ENCODE results near the gene MRPL21. TPM values are rescaled to one million over a fixed set of nuclear protein-coding genes. Genes with fewer than 3 reads are reported as not detected.

The MRPL21 gene
- total and polyA plus RNA-seq, 2 of the 13 experiments (the other 11 are each of a cell fraction or from before 2014, with no cell fraction given) = 61.5 to 100 TPM

GRCh38 chr11:68843703-68844312, 59.8 kb downstream of the MRPL21 start (continued):
- TF ChIP-seq ZSCAN9 (CRISPR knock-in tag; IDR thresholded peaks at IDR 0.05; ENCODE audit: borderline replicate concordance) (no peak; the same call in 1 of the 2 replicates), MAFK (conservative IDR thresholded peaks at IDR 0.05 in 1 of 2, IDR thresholded peaks at IDR 0.05 in 1 of 2; ENCODE audit: low read length in 2 of 2) (no peak), ZNF274 (CRISPR knock-in tag; IDR thresholded peaks at IDR 0.05) (no peak), ZNF746 (CRISPR knock-in tag; IDR thresholded peaks at IDR 0.05) (peak; percentile 92), ZNF691 (CRISPR knock-in tag; IDR thresholded peaks at IDR 0.05; ENCODE audit: borderline replicate concordance, low read depth) (peak; percentile 86; the same call in 1 of the 2 replicates), DBP (CRISPR knock-in tag; IDR thresholded peaks at IDR 0.05; ENCODE audit: not compliant biosample characterization) (no peak), HDAC2 (CRISPR knock-in tag; IDR thresholded peaks at IDR 0.05) (peak; percentile 76), ZNF567 (CRISPR knock-in tag; IDR thresholded peaks at IDR 0.05; ENCODE audit: borderline replicate concordance) (no peak), ZNF431 (CRISPR knock-in tag; IDR thresholded peaks at IDR 0.05; ENCODE audit: borderline replicate concordance, low read depth) (no peak), ZBTB42 (CRISPR knock-in tag; IDR thresholded peaks at IDR 0.05) (0 out of 2 replicates have a peak, but pooled peaks have one; percentile 72), PBX2 (CRISPR knock-in tag; IDR thresholded peaks at IDR 0.05) (peak; percentile 88), KDM5A (IDR thresholded peaks at IDR 0.05; ENCODE audit: borderline replicate concordance, low read length) (no peak), SCMH1 (CRISPR knock-in tag; IDR thresholded peaks at IDR 0.05; ENCODE audit: borderline replicate concordance) (no peak), MZF1 (CRISPR knock-in tag; IDR thresholded peaks at IDR 0.05; ENCODE audit: borderline replicate concordance) (no peak), ZNF772 (CRISPR knock-in tag; IDR thresholded peaks at IDR 0.05) (peak; percentile 87; the same call in 1 of the 2 replicates), TSC22D2 (CRISPR knock-in tag; IDR thresholded peaks at IDR 0.05; ENCODE audit: borderline replicate concordance) (no peak), KAT2B (IDR thresholded peaks at IDR 0.05; ENCODE audit: borderline replicate concordance, low read depth, low read length) (no peak), DRAP1 (CRISPR knock-in tag; IDR thresholded peaks at IDR 0.05) (no peak; the same call in 1 of the 2 replicates), ZBTB39 (CRISPR knock-in tag; IDR thresholded peaks at IDR 0.05) (no peak), CBX5 (CRISPR knock-in tag; IDR thresholded peaks at IDR 0.05; ENCODE audit: borderline replicate concordance) (peak; percentile 64; the same call in 1 of the 2 replicates), SRY (CRISPR knock-in tag; IDR thresholded peaks at IDR 0.05) (peak; percentile 89), ZBTB21 (CRISPR knock-in tag; IDR thresholded peaks at IDR 0.05) (no peak), IRF9 (CRISPR knock-in tag; IDR thresholded peaks at IDR 0.05; ENCODE audit: borderline replicate concordance) (peak; percentile 86; the same call in 1 of the 2 replicates), DPF2 (CRISPR knock-in tag; IDR thresholded peaks at IDR 0.05; ENCODE audit: borderline replicate concordance, low read depth) (no peak)

Measured in HepG2 (cell line).